ENCODE data around the gene ELP4.
"Not testable (repeated sequence)": the region's sequence is repeated elsewhere in the genome, so short reads cannot be mapped to it uniquely, and the experiment has no call there.

The ELP4 gene

GRCh38 chr11:31509429-31510345 is at the start of gene ELP4, which contains the start of gene IMMP1L:
TSS of gene ELP4 (plus strand) at chr11:31509767. CDS start at chr11:31509785, 18 bp downstream.
TSS of gene IMMP1L (minus strand) at chr11:31509622. CDS start at chr11:31463276, 46,346 bp downstream.
- peak; percentile 86 for DNase-seq (ENCODE audit: low read depth, low spot score)

GRCh38 chr11:31464436-31464835 is 45.1 kb upstream of the ELP4 start:
- DNase-seq (ENCODE audit: low read depth, low spot score) = no peak

- DNase-seq (ENCODE audit: low read depth, low spot score) = no peak
Measured at GRCh38 chr11:31474083-31474482, 35.5 kb upstream of the ELP4 start.

GRCh38 chr11:31477528-31478222 is 31.9 kb upstream of the ELP4 start:
- no peak for DNase-seq (ENCODE audit: low read depth, low spot score)

GRCh38 chr11:31478223-31478590 is 31.4 kb upstream of the ELP4 start:
- no peak for DNase-seq (ENCODE audit: low read depth, low spot score)

- DNase-seq (ENCODE audit: low read depth, low spot score) = no peak
Measured at GRCh38 chr11:31479066-31479465, 30.5 kb upstream of the ELP4 start.

GRCh38 chr11:31480930-31481329 is 28.6 kb upstream of the ELP4 start:
- no peak for DNase-seq (ENCODE audit: low read depth, low spot score)

GRCh38 chr11:31484497-31484896 is 25.1 kb upstream of the ELP4 start:
- no peak for DNase-seq (ENCODE audit: low read depth, low spot score)

GRCh38 chr11:31487848-31488247 is 21.7 kb upstream of the ELP4 start:
- DNase-seq (ENCODE audit: low read depth, low spot score) = no peak

GRCh38 chr11:31492320-31492913 is 17.1 kb upstream of the ELP4 start:
- no peak for DNase-seq (ENCODE audit: low read depth, low spot score)

GRCh38 chr11:31493235-31493634 is 16.3 kb upstream of the ELP4 start:
- no peak for DNase-seq (ENCODE audit: low read depth, low spot score)

GRCh38 chr11:31493762-31494161 is 15.8 kb upstream of the ELP4 start:
- DNase-seq (ENCODE audit: low read depth, low spot score) = not testable (repeated sequence)

GRCh38 chr11:31499576-31500178 is 9.9 kb upstream of the ELP4 start:
- DNase-seq (ENCODE audit: low read depth, low spot score) = no peak

- no peak for DNase-seq (ENCODE audit: low read depth, low spot score)
Measured at GRCh38 chr11:31500560-31500959, 9.0 kb upstream of the ELP4 start.

- no peak for DNase-seq (ENCODE audit: low read depth, low spot score)
Measured at GRCh38 chr11:31509051-31509428, 527 bp upstream of the ELP4 start.

GRCh38 chr11:31512117-31512516 is 2.5 kb downstream of the ELP4 start:
- no peak for DNase-seq (ENCODE audit: low read depth, low spot score)

- no peak for DNase-seq (ENCODE audit: low read depth, low spot score)
Measured at GRCh38 chr11:31521497-31522150, 12.1 kb downstream of the ELP4 start.

GRCh38 chr11:31529189-31529588 is 19.6 kb downstream of the ELP4 start:
- no peak for DNase-seq (ENCODE audit: low read depth, low spot score)

GRCh38 chr11:31529701-31530100 is 20.1 kb downstream of the ELP4 start:
- no peak for DNase-seq (ENCODE audit: low read depth, low spot score)

GRCh38 chr11:31531293-31531692 is 21.7 kb downstream of the ELP4 start:
- no peak for DNase-seq (ENCODE audit: low read depth, low spot score)

GRCh38 chr11:31535479-31535878 is 25.9 kb downstream of the ELP4 start:
- DNase-seq (ENCODE audit: low read depth, low spot score) = no peak

Measured in activated naive CD8-positive, alpha-beta T cell treated with anti-CD3 and anti-CD28 coated beads, Interleukin-2, amount 50 U/mL, for 16 hours (primary cell).